ENCODE results near the gene ZNF275.
"Not testable (repeated sequence)": the region's sequence is repeated elsewhere in the genome, so short reads cannot be mapped to it uniquely, and the experiment has no call there.

ZNF275 gene

GRCh38 chrX:153388722-153389459 lies 54.9 kb downstream of the ZNF275 start:
- no peak for DNase-seq

DNA sequence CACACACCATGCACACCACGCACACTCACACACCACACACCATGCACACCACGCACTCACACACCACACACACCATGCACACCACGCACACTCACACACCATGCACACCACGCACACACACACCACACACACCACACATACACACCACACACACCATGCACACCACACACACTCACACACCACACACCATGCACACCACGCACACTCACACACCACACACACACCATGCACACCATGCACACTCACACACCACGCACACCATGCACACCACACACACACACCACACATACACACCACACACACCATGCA lies 55.5 kb downstream of the ZNF275 start:
- DNase-seq = not testable (repeated sequence)

- no peak for DNase-seq
Observed at GRCh38 chrX:153392642-153393321, 58.8 kb downstream of the ZNF275 start.

- DNase-seq = no peak
Observed at GRCh38 chrX:153394612-153395011, 60.7 kb downstream of the ZNF275 start.

DNA sequence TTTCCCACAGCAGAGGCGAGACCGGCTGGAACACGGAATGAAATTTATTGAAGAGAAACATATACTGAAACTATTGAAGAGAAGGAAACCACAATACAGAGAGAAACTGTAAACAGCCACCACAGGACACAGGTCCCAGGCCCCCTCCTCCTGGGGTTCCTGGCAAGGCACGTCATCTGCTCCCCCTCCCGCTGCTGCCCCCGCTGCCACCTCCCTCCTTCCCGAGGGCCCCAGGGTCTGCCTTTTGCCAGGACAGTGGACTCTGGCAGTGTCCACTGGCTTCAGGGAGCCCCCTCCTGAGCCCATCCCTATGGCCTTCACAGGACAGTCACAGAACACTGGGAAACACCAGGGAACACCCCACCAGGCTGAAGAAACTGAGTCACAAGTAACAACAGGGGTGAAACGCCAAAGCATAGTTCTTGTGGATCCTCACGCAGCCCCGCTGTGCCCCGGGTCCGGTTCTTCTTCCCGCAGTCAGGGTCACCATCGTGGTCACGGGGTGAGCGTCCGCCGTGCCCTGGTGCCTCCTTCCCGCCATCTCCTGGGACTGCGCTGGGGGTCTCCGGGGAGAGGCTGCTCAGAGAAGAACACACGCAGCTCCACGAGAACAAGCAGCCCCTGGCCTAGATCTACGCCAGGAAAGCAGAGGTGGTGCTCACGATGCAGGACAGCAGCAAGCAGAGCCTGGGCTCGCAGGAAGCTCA lies 61.8 kb downstream of the ZNF275 start:
- DNase-seq = no peak

DNA sequence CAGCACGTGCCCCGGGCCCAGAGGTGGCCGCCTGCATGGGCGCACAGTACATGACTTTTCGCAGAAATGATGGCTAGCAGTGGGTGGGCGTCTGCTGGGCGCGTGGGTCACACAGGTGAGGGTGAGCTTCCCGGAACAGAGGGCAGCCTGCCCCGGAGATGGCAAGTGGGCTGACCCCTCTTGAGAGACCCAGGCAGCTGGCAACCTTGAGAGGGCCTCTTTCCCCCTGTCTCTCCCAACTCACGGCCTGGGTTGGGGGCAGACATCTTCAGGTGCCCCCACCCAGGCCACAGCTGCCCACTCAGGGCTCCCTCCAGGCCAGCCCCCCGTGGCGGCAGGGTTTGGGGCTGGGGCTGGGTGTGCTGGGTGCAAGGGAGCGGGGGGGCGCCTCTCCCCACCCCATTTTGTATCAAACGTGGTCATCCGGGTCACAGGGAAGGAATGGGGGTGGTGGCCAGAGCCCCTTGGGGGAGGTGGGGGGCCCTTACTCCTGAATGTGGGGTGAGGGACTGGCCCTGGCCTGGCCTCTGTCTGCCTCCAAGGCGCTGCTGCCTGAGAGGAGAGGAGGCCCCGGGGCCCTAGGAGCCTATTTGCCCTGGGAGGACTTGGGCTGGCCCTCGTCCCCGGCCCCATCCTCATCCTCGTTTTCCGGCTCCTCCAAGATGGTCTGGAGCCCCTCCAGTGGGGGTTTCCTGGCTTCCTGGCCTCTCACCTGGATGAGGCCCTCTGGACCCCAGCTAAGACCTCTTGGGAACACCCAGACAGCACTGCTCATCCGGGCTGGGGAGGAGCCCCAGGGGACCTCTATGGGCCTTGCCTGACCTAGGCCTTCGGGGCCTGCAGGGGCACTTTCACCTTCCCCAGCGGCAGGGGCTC lies 62.6 kb downstream of the ZNF275 start:
- DNase-seq = no peak

GRCh38 chrX:153397256-153397960 lies 63.5 kb downstream of the ZNF275 start:
- no peak for DNase-seq

DNA sequence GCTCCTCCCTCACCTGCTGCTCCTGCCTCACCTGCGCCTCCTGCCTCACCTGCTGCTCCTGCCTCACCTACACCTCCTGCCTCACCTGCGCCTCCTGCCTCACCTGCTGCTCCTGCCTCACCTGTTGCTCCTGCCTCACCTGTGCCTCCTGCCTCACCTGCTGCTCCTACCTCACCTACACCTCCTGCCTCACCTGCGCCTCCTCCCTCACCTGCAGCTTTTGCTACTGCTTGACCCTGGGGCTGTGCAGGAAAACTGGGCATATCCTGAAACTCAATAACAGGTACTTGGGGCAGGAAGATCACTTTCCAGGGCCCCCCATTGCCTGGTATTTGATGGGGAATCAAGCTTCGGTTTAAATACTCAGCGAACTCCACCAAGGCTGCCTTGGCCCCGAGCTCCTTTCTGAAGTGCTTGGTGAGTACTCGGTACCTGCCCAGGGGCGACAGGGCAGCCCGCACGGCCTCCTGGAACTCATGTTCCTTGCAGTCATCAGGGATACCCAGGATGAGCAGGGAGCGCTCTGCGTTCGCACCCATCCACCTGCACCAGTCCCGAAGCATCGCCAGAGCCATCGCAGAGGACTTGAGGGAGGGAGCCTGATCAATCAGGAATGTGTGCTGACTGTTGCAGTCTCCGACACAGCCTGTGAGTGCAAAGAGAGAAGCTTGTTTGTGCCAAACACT lies 64.5 kb downstream of the ZNF275 start:
- DNase-seq = no peak

- DNase-seq = peak; percentile 43
Observed at GRCh38 chrX:153400146-153401132, 66.5 kb downstream of the ZNF275 start.

- DNase-seq = no peak
Observed at GRCh38 chrX:153401133-153401764, 67.3 kb downstream of the ZNF275 start, which contains the start of gene PNMA6E. TSS of gene PNMA6E (minus strand) at chrX:153401350. CDS start at chrX:153398849, 2,501 bp downstream.
